Upper lobe of left lung (tissue), 4 donors: Measurements from ENCODE around the gene SUB1.

Source experiments
- EP300 ChIP-seq, 4 donors: sonication (generic); formaldehyde crosslinking; IDR thresholded peaks; one replicate each; pipeline ENCODE4 v1.5.1; 2017; ENCODE audit warnings: antibody characterized with exemption in 4 of 4, control low read depth in 2 of 4
- POLR2A ChIP-seq, 4 donors: fragments of 450-650 bp; IDR thresholded peaks; one replicate each; pipeline ENCODE4 v1.5.1; 2016 to 2017; ENCODE audit warnings: antibody characterized with exemption in 4 of 4, mild to moderate bottlenecking in 2 of 4
- TF ChIP-seq, protein P1 (sequence below), 6 experiments: fragments of 450-650 bp in 4 of 6; fragments of 200-600 bp in 2 of 6; sonication (generic) in 2 of 6; IDR thresholded peaks; one replicate each; pipeline ENCODE4 v1.5.1; 2016 to 2019; ENCODE audit warnings: antibody characterized with exemption in 6 of 6

- TF ChIP-seq POLR2A (IDR thresholded peaks at IDR 0.05) (no peak), EP300 (IDR thresholded peaks at IDR 0.05) (no peak)
- TF ChIP-seq, protein P1, sequence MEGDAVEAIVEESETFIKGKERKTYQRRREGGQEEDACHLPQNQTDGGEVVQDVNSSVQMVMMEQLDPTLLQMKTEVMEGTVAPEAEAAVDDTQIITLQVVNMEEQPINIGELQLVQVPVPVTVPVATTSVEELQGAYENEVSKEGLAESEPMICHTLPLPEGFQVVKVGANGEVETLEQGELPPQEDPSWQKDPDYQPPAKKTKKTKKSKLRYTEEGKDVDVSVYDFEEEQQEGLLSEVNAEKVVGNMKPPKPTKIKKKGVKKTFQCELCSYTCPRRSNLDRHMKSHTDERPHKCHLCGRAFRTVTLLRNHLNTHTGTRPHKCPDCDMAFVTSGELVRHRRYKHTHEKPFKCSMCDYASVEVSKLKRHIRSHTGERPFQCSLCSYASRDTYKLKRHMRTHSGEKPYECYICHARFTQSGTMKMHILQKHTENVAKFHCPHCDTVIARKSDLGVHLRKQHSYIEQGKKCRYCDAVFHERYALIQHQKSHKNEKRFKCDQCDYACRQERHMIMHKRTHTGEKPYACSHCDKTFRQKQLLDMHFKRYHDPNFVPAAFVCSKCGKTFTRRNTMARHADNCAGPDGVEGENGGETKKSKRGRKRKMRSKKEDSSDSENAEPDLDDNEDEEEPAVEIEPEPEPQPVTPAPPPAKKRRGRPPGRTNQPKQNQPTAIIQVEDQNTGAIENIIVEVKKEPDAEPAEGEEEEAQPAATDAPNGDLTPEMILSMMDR (IDR thresholded peaks at IDR 0.05) = no peak
These were observed 33.6 kb downstream of the SUB1 start for GRCh38 chr5:32618962-32619361.
